Endothelial cell of umbilical vein (primary cell): ENCODE measurements around the gene RNF169.

Source experiments
- CTCF ChIP-seq, 2 donors: IDR thresholded peaks; 1 replicate in 1 of 2; 2 replicates in 1 of 2; pipeline ENCODE4 v1.5.1; 2011; ENCODE audit warnings: low read length in 2 of 2, mild to moderate bottlenecking in 2 of 2, moderate library complexity in 2 of 2, control low read depth in 1 of 2, inconsistent platforms in 1 of 2, low read depth in 1 of 2; ENCODE audit not compliant: insufficient read depth in 1 of 2; ENCODE audit errors: extremely low read depth in 1 of 2
- EZH2 ChIP-seq: IDR thresholded peaks from 2 replicates; pipeline ENCODE4 v1.6.1; 2012; ENCODE audit warnings: borderline replicate concordance, low read depth, mild to moderate bottlenecking, moderate library complexity, low read length, inconsistent platforms; ENCODE audit not compliant: severe bottlenecking
- JUN ChIP-seq: IDR thresholded peaks from 2 replicates; pipeline ENCODE4 v1.6.1; 2011; ENCODE audit warnings: borderline replicate concordance, low read depth; ENCODE audit not compliant: insufficient read length, insufficient read depth
- MYC ChIP-seq: IDR thresholded peaks from one replicate; pipeline ENCODE4 v1.6.1; 2011; ENCODE audit warnings: mild to moderate bottlenecking, low read depth, low read length
- POLR2A ChIP-seq: IDR thresholded peaks from 2 replicates; pipeline ENCODE4 v1.6.1; 2012; ENCODE audit warnings: low read depth, mild to moderate bottlenecking, control low read depth, low read length
- POLR2AphosphoS5 ChIP-seq: IDR thresholded peaks from 2 replicates; pipeline ENCODE4 v1.6.1; 2012; ENCODE audit warnings: low read depth, mild to moderate bottlenecking, control low read depth, low read length, moderate library complexity; ENCODE audit not compliant: insufficient read depth

- TF ChIP-seq CTCF (IDR thresholded peaks at IDR 0.05; ENCODE audit: extremely low read depth in 1 of 2, insufficient read depth in 1 of 2, low read depth in 1 of 2, low read length in 2 of 2) (no peak), EZH2 (no peak), POLR2AphosphoS5 (no peak), POLR2A (no peak), JUN (no peak), MYC (no peak)
Measured at GRCh38 chr11:74773476-74773875, 24.8 kb downstream of the RNF169 start.
